GM12878 (cell line): ENCODE data around the gene RSPH1. TPM values are rescaled to one million over a fixed set of nuclear protein-coding genes. Genes with fewer than 3 reads are reported as not detected.

Source experiments
- ATAC-seq: fragments of 200-7000 bp; cut with Tn5 transposase; 3 replicates; pipeline ENCODE4 v1.9.1; 2020; ENCODE audit warnings: mild to moderate bottlenecking, moderate library complexity
- BruUV-seq: library from RNA; stranded (reverse); fragments of 400-500 nt; replicated peaks from 2 replicates; lab custom pipeline; 2021; lab: Mats Ljungman, UMichigan
- CTCF ChIA-PET: fragments of 300-600 bp; sonication (Branson Sonifier 250); formaldehyde crosslinking; extraction: SDS; loops from one replicate; lab custom pipeline; 2021; ENCODE audit warnings: inconsistent platforms; lab: Yijun Ruan, JAX
- POLR2A ChIA-PET: fragments of 350-600 bp; formaldehyde crosslinking; extraction: SDS; loops from one replicate; lab custom pipeline; 2021; ENCODE audit warnings: inconsistent platforms; lab: Charles Lee
- RAD21 ChIA-PET: fragments of 300-600 bp; sonication (Branson Sonifier 250); formaldehyde crosslinking; loops from one replicate; lab custom pipeline; 2023; ENCODE audit warnings: antibody characterized with exemption; ENCODE audit not compliant: unreplicated experiment; lab: Charles Lee
- SMC1A ChIA-PET: fragments of 300-600 bp; sonication (Branson Sonifier 250); formaldehyde crosslinking; loops from one replicate; lab custom pipeline; 2023; ENCODE audit not compliant: unreplicated experiment, uncharacterized antibody; lab: Charles Lee
- DNase-seq: peaks from one replicate; pipeline ENCODE4 v3.0.0-alpha.2; 2011; ENCODE audit warnings: low read depth, low spot score
- FAIRE-seq: peaks from 3 replicates; lab custom pipeline; 2011; peaks lifted over from hg19 to GRCh38; lab: Jason Lieb, UNC
- H2AFZ ChIP-seq: 2 replicates; pipeline ENCODE4 v1.6.0; 2011; ENCODE audit warnings: low read depth, low read length, control low read depth; ENCODE audit not compliant: control insufficient read depth
- H3K27ac ChIP-seq: 2 replicates; pipeline ENCODE4 v1.5.1; 2011; ENCODE audit warnings: control low read depth; ENCODE audit not compliant: control insufficient read depth, insufficient read depth
- H3K27me3 ChIP-seq, 2 experiments: replicated peaks in 1 of 2; 2 replicates each; pipeline versions ENCODE4 v1.6.0 to v1.6.1; 2011; ENCODE audit warnings: low read length in 1 of 2; ENCODE audit not compliant: control insufficient read depth in 2 of 2, insufficient read depth in 2 of 2
- H3K36me3 ChIP-seq, 2 experiments: 2 replicates each; pipeline ENCODE4 v1.5.1; 2011; ENCODE audit warnings: low read length in 1 of 2; ENCODE audit not compliant: control insufficient read depth in 2 of 2, insufficient read depth in 2 of 2
- H3K4me1 ChIP-seq: 2 replicates; pipeline ENCODE4 v1.6.1; 2011; ENCODE audit warnings: mild to moderate bottlenecking, low read length, moderate library complexity, mixed read lengths; ENCODE audit not compliant: control insufficient read depth, insufficient read depth
- H3K4me2 ChIP-seq: 2 replicates; pipeline ENCODE4 v1.6.0; 2011; ENCODE audit warnings: control low read depth; ENCODE audit not compliant: control insufficient read depth, insufficient read depth
- H3K4me3 ChIP-seq: fragments of 200-600 bp; sonication (generic); 2 replicates; pipeline ENCODE4 v1.5.1; 2016
- H3K79me2 ChIP-seq: 2 replicates; pipeline ENCODE4 v1.6.0; 2011; ENCODE audit warnings: low read length; ENCODE audit not compliant: control insufficient read depth, insufficient read depth
- H3K9ac ChIP-seq: 2 replicates; pipeline ENCODE4 v1.8.0; 2011; ENCODE audit warnings: low read length, control low read depth, mixed read lengths; ENCODE audit not compliant: control insufficient read depth, insufficient read depth
- H3K9me3 ChIP-seq: replicated peaks from 3 replicates; pipeline ENCODE4 v1.5.1; 2011; ENCODE audit warnings: mild to moderate bottlenecking, low read length; ENCODE audit not compliant: control insufficient read depth, insufficient read depth
- H4K20me1 ChIP-seq: 2 replicates; pipeline ENCODE4 v1.6.0; 2011; ENCODE audit not compliant: control insufficient read depth, insufficient read depth
- IRF4 ChIP-seq: IDR thresholded peaks from 2 replicates; pipeline ENCODE4 v1.6.1; 2011; ENCODE audit warnings: low read depth, low read length
- MTA2 ChIP-seq: fragments of 450-650 bp; IDR thresholded peaks from 2 replicates; pipeline ENCODE4 v1.6.1; 2016; ENCODE audit warnings: low read depth, mild to moderate bottlenecking, moderate library complexity
- RB1 ChIP-seq: fragments of 450-650 bp; formaldehyde crosslinking; IDR thresholded peaks from 2 replicates; pipeline ENCODE4 v1.6.1; 2017; ENCODE audit warnings: mild to moderate bottlenecking, borderline replicate concordance
- RBBP5 ChIP-seq: fragments of 200-600 bp; sonication (generic); conservative IDR thresholded peaks from 2 replicates; pipeline ENCODE4 v1.6.1; 2016
- RELA ChIP-seq: fragments of 450-650 bp; IDR thresholded peaks from 2 replicates; pipeline ENCODE4 v1.8.0; 2014; ENCODE audit warnings: borderline replicate concordance; ENCODE audit not compliant: partially characterized antibody
- RUNX3 ChIP-seq: IDR thresholded peaks from 2 replicates; pipeline ENCODE4 v1.6.1; 2012; ENCODE audit warnings: low read length, inconsistent platforms
- SIX5 ChIP-seq: IDR thresholded peaks from 2 replicates; pipeline ENCODE4 v1.6.1; 2011; ENCODE audit warnings: mild to moderate bottlenecking, low read depth, low read length, moderate library complexity; ENCODE audit not compliant: severe bottlenecking
- STAT1 ChIP-seq: fragments of 450-650 bp; conservative IDR thresholded peaks from 2 replicates; pipeline ENCODE4 v1.6.1; 2014; ENCODE audit warnings: antibody characterized with exemption, mild to moderate bottlenecking
- SUZ12 ChIP-seq: fragments of 200-600 bp; sonication (generic); IDR thresholded peaks from one replicate; pipeline ENCODE4 v1.6.1; 2018; ENCODE audit warnings: antibody characterized with exemption, mild to moderate bottlenecking; ENCODE audit not compliant: unreplicated experiment
- TAF1 ChIP-seq: IDR thresholded peaks from 2 replicates; pipeline ENCODE4 v1.6.1; 2011; ENCODE audit warnings: mild to moderate bottlenecking, low read depth, low read length, borderline replicate concordance
- YY1 ChIP-seq: IDR thresholded peaks from 2 replicates; pipeline ENCODE4 v1.6.1; 2011; ENCODE audit warnings: low read depth, mild to moderate bottlenecking, low read length
- ZBED1 ChIP-seq: IDR thresholded peaks from 2 replicates; pipeline ENCODE4 v1.6.1; 2016; ENCODE audit warnings: borderline replicate concordance
- WGBS: methylation state at CpG from one replicate; pipeline ENCODE4 v1.1.6; 2016; ENCODE audit warnings: low lambda C conversion rate; ENCODE audit not compliant: insufficient replicate concordance, insufficient coverage; ENCODE audit errors: missing lambda C conversion rate; 5-methylcytosine and 5-hydroxymethylcytosine counted together
- in situ Hi-C: fragments of 300-500 bp; cut with MboI; formaldehyde crosslinking; loops from 9 replicates; pipeline ENCODE4 v1.14.3; 2018; ENCODE audit warnings: mixed read lengths
- intact Hi-C: fragments of 100-400 bp; cut with micrococcal nuclease; formaldehyde crosslinking; loops from one replicate; pipeline ENCODE4 v1.14.2; 2022; ENCODE audit not compliant: unreplicated experiment
- polyA plus RNA-seq, 11 experiments: library from polyadenylated mRNA; depleted of rRNA in 4 of 11; unstranded in 6 of 11; stranded (reverse) in 5 of 11; fragments of >200 nt; fragmentation: Nextera tagmentation in 4 of 11; fragmentation: Illumina TruSeq in 1 of 11; extraction: Ambion mirVana in 4 of 11; extraction: Trizol in 1 of 11; gene quantifications; 1 replicate in 1 of 11; 2 replicates in 10 of 11; pipeline versions ENCODE4 v1.2.1 to v1.2.3, GENCODE V29; 2011 to 2016; ENCODE audit warnings: inconsistent platforms in 2 of 11, missing spikeins in 2 of 11, low read depth in 1 of 11
- total RNA-seq, 4 experiments: library from RNA; depleted of rRNA in 3 of 4; stranded (reverse); fragments of >200 nt in 3 of 4; fragmentation: Illumina TruSeq in 1 of 4; extraction: Trizol in 1 of 4; gene quantifications; 2 replicates each; pipeline versions ENCODE4 v1.2.1 to v1.2.3, GENCODE V29; 2013 to 2021
- TF ChIP-seq, protein P1 (sequence below), 3 experiments: IDR thresholded peaks in 2 of 3; conservative IDR thresholded peaks in 1 of 3; 2 replicates each; pipeline ENCODE4 v1.5.1; 2011; ENCODE audit warnings: low read depth in 3 of 3, low read length in 3 of 3, mild to moderate bottlenecking in 3 of 3, control low read depth in 2 of 3, moderate library complexity in 2 of 3, inconsistent platforms in 1 of 3, mixed read lengths in 1 of 3; ENCODE audit not compliant: control insufficient read depth in 2 of 3, insufficient read depth in 1 of 3; ENCODE audit errors: extremely low read depth in 1 of 3
- TF ChIP-seq, protein P2 (sequence below): fragments of 450-650 bp; IDR thresholded peaks from 2 replicates; pipeline ENCODE4 v1.6.1; 2014; ENCODE audit warnings: mild to moderate bottlenecking
- TF ChIP-seq, protein P3 (sequence below): fragments of 450-650 bp; IDR thresholded peaks from 2 replicates; pipeline ENCODE4 v1.6.1; 2016; ENCODE audit warnings: mild to moderate bottlenecking

RSPH1 gene
- total and polyA plus RNA-seq, 10 of the 15 experiments (the other 5 are each of a cell fraction or from before 2014, with no cell fraction given) = 0.11 to 1.4 (median 0.38) TPM

DNA sequence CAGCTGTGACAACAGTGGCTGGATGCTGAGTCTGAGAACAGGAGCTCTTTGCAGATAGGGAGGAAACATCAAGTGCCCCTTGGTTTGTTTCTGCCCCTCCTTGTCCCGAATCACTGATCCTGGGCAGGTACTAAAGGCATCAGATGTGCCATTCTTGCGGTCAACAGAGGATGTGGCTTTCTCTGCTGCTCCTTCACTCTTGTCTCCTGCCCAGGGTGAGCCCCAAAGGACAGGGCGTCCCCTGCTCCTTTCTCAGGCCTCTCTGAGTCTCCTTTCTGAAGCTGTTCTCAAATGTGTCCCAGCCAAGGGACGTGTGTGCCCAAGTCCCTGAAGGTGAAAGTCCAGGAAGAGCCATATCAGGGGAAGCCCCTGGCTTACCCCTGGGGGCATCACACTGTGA is 49.3 kb upstream of the RSPH1 start:
- RAD21 ChIA-PET = no interaction called here
- H3K36me3 ChIP-seq = peaks cover 14 to 28% of the 10 kb centered on the region in 2 experiments
- SMC1A ChIA-PET = no interaction called here
- H2AFZ ChIP-seq = no peak overlapping the region
- no peaks in the 10 kb centered on the region for H4K20me1 ChIP-seq
- no peak for FAIRE-seq
- H3K9ac ChIP-seq = no peak overlapping the region
- H3K4me1 ChIP-seq = peaks cover 8% of the 10 kb centered on the region
- CTCF ChIA-PET = interaction anchor here (1.0 to 1.5 kb wide), 2 partner anchors 37 to 78 kb away, joined by 3 read pairs; no protein-coding TSS in a partner anchor
- DNase-seq = no peak
- no peak for ATAC-seq
- intact Hi-C loops = no loop called here
- TF ChIP-seq SUZ12 = no peak
- no peak for TF ChIP-seq ZBED1
- TF ChIP-seq, all 136 proteins: peak for 0
- no peaks in the 10 kb centered on the region for H3K9me3 ChIP-seq
- H3K4me2 ChIP-seq = no peak overlapping the region
- no peaks in the 10 kb centered on the region for H3K79me2 ChIP-seq
- no peaks in the 10 kb centered on the region for H3K27me3 ChIP-seq
- BruUV-seq = no TSS peak
- no peak overlapping the region for H3K27ac ChIP-seq
- in situ Hi-C loops = no loop called here
- no peak overlapping the region for H3K4me3 ChIP-seq
- POLR2A ChIA-PET = no interaction called here
- 25% methylated on average over 4 of the region's 4 CpGs for WGBS

DNA sequence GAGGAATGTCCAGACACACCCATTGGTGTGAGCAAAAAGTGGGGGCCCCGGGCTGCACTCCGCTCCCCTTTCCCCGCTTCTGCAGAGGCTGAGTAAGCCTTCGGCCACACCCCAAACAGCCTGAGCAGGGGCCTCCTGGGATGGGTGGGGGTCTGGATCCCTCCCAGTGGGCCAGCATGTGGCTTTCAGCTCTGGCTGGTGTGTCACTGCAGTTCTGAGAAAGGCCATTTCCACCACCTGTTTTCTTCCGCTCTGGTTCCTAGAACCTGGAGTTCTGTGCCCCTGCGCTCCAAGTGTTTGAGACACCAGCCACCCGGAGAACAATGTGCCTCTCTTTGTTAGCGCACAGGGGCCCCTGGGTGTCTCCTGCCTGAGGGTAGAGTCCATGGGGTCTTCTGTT is 48.5 kb upstream of the RSPH1 start:
- intact Hi-C loops = no loop called here
- Histone ChIP-seq H2AFZ (no peak overlapping the region), H3K4me3 (no peak overlapping the region), H4K20me1 (no peaks in the 10 kb centered on the region), H3K36me3 (peaks cover 14 to 28% of the 10 kb centered on the region in 2 experiments), H3K9me3 (no peaks in the 10 kb centered on the region), H3K9ac (no peak overlapping the region), H3K27ac (no peak overlapping the region), H3K27me3 (no peaks in the 10 kb centered on the region), H3K79me2 (no peaks in the 10 kb centered on the region), H3K4me1 (peaks cover 8% of the 10 kb centered on the region), H3K4me2 (no peak overlapping the region)
- BruUV-seq = no TSS peak
- CTCF ChIA-PET = interaction anchor here (1.0 to 1.5 kb wide), 2 partner anchors 38 to 77 kb away, joined by 3 read pairs; no protein-coding TSS in a partner anchor
- RAD21 ChIA-PET = no interaction called here
- in situ Hi-C loops = no loop called here
- 92% methylated on average over 8 of the region's 8 CpGs for WGBS
- DNase-seq = no peak
- POLR2A ChIA-PET = no interaction called here
- ATAC-seq = no peak
- SMC1A ChIA-PET = interaction anchor here (0.8 kb wide), 1 partner anchor 16 kb away, joined by 3 read pairs; no protein-coding TSS in a partner anchor
- no peak for FAIRE-seq
- TF ChIP-seq, protein P1, sequence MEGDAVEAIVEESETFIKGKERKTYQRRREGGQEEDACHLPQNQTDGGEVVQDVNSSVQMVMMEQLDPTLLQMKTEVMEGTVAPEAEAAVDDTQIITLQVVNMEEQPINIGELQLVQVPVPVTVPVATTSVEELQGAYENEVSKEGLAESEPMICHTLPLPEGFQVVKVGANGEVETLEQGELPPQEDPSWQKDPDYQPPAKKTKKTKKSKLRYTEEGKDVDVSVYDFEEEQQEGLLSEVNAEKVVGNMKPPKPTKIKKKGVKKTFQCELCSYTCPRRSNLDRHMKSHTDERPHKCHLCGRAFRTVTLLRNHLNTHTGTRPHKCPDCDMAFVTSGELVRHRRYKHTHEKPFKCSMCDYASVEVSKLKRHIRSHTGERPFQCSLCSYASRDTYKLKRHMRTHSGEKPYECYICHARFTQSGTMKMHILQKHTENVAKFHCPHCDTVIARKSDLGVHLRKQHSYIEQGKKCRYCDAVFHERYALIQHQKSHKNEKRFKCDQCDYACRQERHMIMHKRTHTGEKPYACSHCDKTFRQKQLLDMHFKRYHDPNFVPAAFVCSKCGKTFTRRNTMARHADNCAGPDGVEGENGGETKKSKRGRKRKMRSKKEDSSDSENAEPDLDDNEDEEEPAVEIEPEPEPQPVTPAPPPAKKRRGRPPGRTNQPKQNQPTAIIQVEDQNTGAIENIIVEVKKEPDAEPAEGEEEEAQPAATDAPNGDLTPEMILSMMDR (IDR thresholded peaks at IDR 0.05 in 2 of 3, conservative IDR thresholded peaks at IDR 0.05 in 1 of 3; ENCODE audit: control insufficient read depth in 2 of 3, extremely low read depth in 1 of 3, insufficient read depth in 1 of 3, low read depth in 3 of 3, low read length in 3 of 3) = no peak
- TF ChIP-seq IRF4 = no peak
- no peak for TF ChIP-seq YY1
- TF ChIP-seq RBBP5 = no peak
- no peak for TF ChIP-seq TAF1
- TF ChIP-seq, protein P2, sequence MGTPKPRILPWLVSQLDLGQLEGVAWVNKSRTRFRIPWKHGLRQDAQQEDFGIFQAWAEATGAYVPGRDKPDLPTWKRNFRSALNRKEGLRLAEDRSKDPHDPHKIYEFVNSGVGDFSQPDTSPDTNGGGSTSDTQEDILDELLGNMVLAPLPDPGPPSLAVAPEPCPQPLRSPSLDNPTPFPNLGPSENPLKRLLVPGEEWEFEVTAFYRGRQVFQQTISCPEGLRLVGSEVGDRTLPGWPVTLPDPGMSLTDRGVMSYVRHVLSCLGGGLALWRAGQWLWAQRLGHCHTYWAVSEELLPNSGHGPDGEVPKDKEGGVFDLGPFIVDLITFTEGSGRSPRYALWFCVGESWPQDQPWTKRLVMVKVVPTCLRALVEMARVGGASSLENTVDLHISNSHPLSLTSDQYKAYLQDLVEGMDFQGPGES = no peak
- TF ChIP-seq RB1 = no peak
- TF ChIP-seq RUNX3 = no peak
- TF ChIP-seq STAT1 = no peak
- TF ChIP-seq RELA = no peak
- TF ChIP-seq MTA2 = no peak
- TF ChIP-seq, protein P3, sequence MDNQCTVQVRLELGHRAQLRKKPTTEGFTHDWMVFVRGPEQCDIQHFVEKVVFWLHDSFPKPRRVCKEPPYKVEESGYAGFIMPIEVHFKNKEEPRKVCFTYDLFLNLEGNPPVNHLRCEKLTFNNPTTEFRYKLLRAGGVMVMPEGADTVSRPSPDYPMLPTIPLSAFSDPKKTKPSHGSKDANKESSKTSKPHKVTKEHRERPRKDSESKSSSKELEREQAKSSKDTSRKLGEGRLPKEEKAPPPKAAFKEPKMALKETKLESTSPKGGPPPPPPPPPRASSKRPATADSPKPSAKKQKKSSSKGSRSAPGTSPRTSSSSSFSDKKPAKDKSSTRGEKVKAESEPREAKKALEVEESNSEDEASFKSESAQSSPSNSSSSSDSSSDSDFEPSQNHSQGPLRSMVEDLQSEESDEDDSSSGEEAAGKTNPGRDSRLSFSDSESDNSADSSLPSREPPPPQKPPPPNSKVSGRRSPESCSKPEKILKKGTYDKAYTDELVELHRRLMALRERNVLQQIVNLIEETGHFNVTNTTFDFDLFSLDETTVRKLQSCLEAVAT = no peak
- TF ChIP-seq SIX5 = no peak
